Measurements from ENCODE around the gene FBXO3. TPM values are rescaled to one million over a fixed set of nuclear protein-coding genes. Genes with fewer than 3 reads are reported as not detected.

The FBXO3 gene
- total RNA-seq, 2 donors from 2014 or later = 12.8 to 15.0 TPM

- Histone ChIP-seq H3K9ac (ENCODE audit: extremely low read depth, low read length, poor library complexity, severe bottlenecking) (no peak overlapping the region), H3K9me3 (ENCODE audit: control insufficient read depth, low read length) (no peaks in the 10 kb centered on the region), H3K27me3 (ENCODE audit: control insufficient read depth, insufficient read depth, low read length, poor library complexity, severe bottlenecking) (peaks cover 5% of the 10 kb centered on the region), H3K4me1 (ENCODE audit: control insufficient read depth, insufficient read depth, low read length) (no peaks in the 10 kb centered on the region), H3K36me3 (ENCODE audit: control insufficient read depth, insufficient read depth, low read length) (no peaks in the 10 kb centered on the region), H3K4me3 (ENCODE audit: low read length) (no peak overlapping the region), H3K27ac (ENCODE audit: low read depth, low read length) (no peak overlapping the region)
- H3K4me3 Mint-ChIP-seq = no peak overlapping the region
- no peaks in the 10 kb centered on the region for H3K4me1 Mint-ChIP-seq
- no peak overlapping the region for H3K27ac Mint-ChIP-seq
- H3K36me3 Mint-ChIP-seq (ENCODE audit: low read depth) = no peaks in the 10 kb centered on the region
- H3K27me3 Mint-ChIP-seq (ENCODE audit: insufficient read depth) = peaks cover 10% of the 10 kb centered on the region
- no peaks in the 10 kb centered on the region for H3K9me3 Mint-ChIP-seq
- DNase-seq = no peak
- 81 to 90% methylated on average over 1 to 2 of the region's 2 CpGs for WGBS, 2 experiments (ENCODE audit: insufficient coverage in 1 of 2, insufficient read length in 1 of 2)
- TF ChIP-seq CTCF (conservative IDR thresholded peaks at IDR 0.05) = no peak
These were observed 12.8 kb upstream of the FBXO3 start for GRCh38 chr11:33787076-33787475.

GRCh38 chr11:33785609-33786008 lies 11.3 kb upstream of the FBXO3 start:
- no peak for DNase-seq

GRCh38 chr11:33779849-33780528 lies 5.7 kb upstream of the FBXO3 start:
- Mint-ChIP-seq H3K27ac (peak overlapping the region; percentile 59), H3K4me3 (no peak overlapping the region), H3K4me1 (peaks cover 27% of the 10 kb centered on the region), H3K36me3 (ENCODE audit: low read depth) (no peaks in the 10 kb centered on the region), H3K9me3 (no peaks in the 10 kb centered on the region), H3K27me3 (ENCODE audit: insufficient read depth) (peaks cover 28% of the 10 kb centered on the region)
- peak; percentile 57 for DNase-seq
- no peak for TF ChIP-seq CTCF (conservative IDR thresholded peaks at IDR 0.05)
- H3K4me1 ChIP-seq (ENCODE audit: control insufficient read depth, insufficient read depth, low read length) = peaks cover 5% of the 10 kb centered on the region
- no peaks in the 10 kb centered on the region for H3K36me3 ChIP-seq (ENCODE audit: control insufficient read depth, insufficient read depth, low read length)
- H3K27me3 ChIP-seq (ENCODE audit: control insufficient read depth, insufficient read depth, low read length, poor library complexity, severe bottlenecking) = peaks cover 34% of the 10 kb centered on the region
- no peak overlapping the region for H3K9ac ChIP-seq (ENCODE audit: extremely low read depth, low read length, poor library complexity, severe bottlenecking)
- 65 to 67% methylated on average over 5 to 7 of the region's 7 CpGs for WGBS, 2 experiments (ENCODE audit: insufficient coverage in 1 of 2, insufficient read length in 1 of 2)
- H3K4me3 ChIP-seq (ENCODE audit: low read length) = no peak overlapping the region
- H3K9me3 ChIP-seq (ENCODE audit: control insufficient read depth, low read length) = no peaks in the 10 kb centered on the region
- no peak overlapping the region for H3K27ac ChIP-seq (ENCODE audit: low read depth, low read length)

More at GRCh38 chr11:33785609-33786008, 11.3 kb upstream of the FBXO3 start:
- H3K27me3 ChIP-seq (ENCODE audit: control insufficient read depth, insufficient read depth, low read length, poor library complexity, severe bottlenecking) = peaks cover 16% of the 10 kb centered on the region
- Mint-ChIP-seq H3K4me3 (no peak overlapping the region), H3K27me3 (ENCODE audit: insufficient read depth) (peaks cover 18% of the 10 kb centered on the region), H3K4me1 (no peaks in the 10 kb centered on the region), H3K27ac (no peak overlapping the region), H3K36me3 (ENCODE audit: low read depth) (no peaks in the 10 kb centered on the region), H3K9me3 (no peaks in the 10 kb centered on the region)
- H3K9me3 ChIP-seq (ENCODE audit: control insufficient read depth, low read length) = no peaks in the 10 kb centered on the region
- no peaks in the 10 kb centered on the region for H3K4me1 ChIP-seq (ENCODE audit: control insufficient read depth, insufficient read depth, low read length)
- TF ChIP-seq CTCF (conservative IDR thresholded peaks at IDR 0.05) = no peak
- no peaks in the 10 kb centered on the region for H3K36me3 ChIP-seq (ENCODE audit: control insufficient read depth, insufficient read depth, low read length)
- WGBS, 2 experiments (ENCODE audit: insufficient coverage in 1 of 2, insufficient read length in 1 of 2) = 80 to 92% methylated on average over 1 to 2 of the region's 3 CpGs
- no peak overlapping the region for H3K9ac ChIP-seq (ENCODE audit: extremely low read depth, low read length, poor library complexity, severe bottlenecking)
- no peak overlapping the region for H3K27ac ChIP-seq (ENCODE audit: low read depth, low read length)
- no peak overlapping the region for H3K4me3 ChIP-seq (ENCODE audit: low read length)

Data from endodermal cell (in vitro differentiated cells).